Liver (tissue), 3 donors: ENCODE measurements around the gene PELI2.

Experiments
- JUND ChIP-seq, 2 donors: IDR thresholded peaks; 2 replicates each; pipeline ENCODE4 v1.6.1; 2016; ENCODE audit warnings: antibody characterized with exemption in 2 of 2
- NR2F2 ChIP-seq: IDR thresholded peaks from 2 replicates; pipeline ENCODE4 v1.6.1; 2016; ENCODE audit warnings: antibody characterized with exemption
- TAF1 ChIP-seq: conservative IDR thresholded peaks from 2 replicates; pipeline ENCODE4 v1.6.1; 2016; ENCODE audit warnings: antibody characterized with exemption, mild to moderate bottlenecking
- TF ChIP-seq, protein P1 (sequence below): fragments of 150-350 bp; IDR thresholded peaks from 2 replicates; pipeline ENCODE4 v1.5.1; 2017; ENCODE audit warnings: improper control_type of control experiment, low read depth, low read length; ENCODE audit not compliant: missing input control
- TF ChIP-seq, protein P2 (sequence below): IDR thresholded peaks from 2 replicates; pipeline ENCODE4 v1.6.1; 2016; ENCODE audit warnings: antibody characterized with exemption
- donor health status: healthy.
- donor health status: healthy.

DNA sequence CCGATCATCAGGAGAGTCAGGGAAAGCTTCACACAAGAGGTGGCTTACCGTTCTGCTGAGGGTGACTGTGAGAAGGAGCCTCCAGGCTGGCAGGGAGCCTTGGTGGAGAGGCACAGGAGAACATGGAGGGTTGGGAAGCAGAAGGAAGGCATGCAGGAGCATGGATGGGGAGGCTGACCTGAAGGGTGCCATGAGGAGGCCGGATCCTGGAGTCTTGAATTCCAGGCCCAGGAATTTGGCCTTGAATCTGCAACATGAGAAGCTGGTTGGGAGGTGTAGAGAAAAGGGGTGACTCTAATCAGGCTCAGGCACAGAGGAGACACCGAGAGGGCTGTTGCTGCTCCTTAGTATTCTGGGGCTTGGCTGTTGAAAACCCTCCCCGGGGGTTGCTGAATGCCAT lies 130.2 kb downstream of the PELI2 start:
- TF ChIP-seq, protein P1, sequence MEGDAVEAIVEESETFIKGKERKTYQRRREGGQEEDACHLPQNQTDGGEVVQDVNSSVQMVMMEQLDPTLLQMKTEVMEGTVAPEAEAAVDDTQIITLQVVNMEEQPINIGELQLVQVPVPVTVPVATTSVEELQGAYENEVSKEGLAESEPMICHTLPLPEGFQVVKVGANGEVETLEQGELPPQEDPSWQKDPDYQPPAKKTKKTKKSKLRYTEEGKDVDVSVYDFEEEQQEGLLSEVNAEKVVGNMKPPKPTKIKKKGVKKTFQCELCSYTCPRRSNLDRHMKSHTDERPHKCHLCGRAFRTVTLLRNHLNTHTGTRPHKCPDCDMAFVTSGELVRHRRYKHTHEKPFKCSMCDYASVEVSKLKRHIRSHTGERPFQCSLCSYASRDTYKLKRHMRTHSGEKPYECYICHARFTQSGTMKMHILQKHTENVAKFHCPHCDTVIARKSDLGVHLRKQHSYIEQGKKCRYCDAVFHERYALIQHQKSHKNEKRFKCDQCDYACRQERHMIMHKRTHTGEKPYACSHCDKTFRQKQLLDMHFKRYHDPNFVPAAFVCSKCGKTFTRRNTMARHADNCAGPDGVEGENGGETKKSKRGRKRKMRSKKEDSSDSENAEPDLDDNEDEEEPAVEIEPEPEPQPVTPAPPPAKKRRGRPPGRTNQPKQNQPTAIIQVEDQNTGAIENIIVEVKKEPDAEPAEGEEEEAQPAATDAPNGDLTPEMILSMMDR = no peak
- TF ChIP-seq TAF1 (no peak), NR2F2 (no peak), JUND (IDR thresholded peaks at IDR 0.05) (no peak)
- TF ChIP-seq, protein P2, sequence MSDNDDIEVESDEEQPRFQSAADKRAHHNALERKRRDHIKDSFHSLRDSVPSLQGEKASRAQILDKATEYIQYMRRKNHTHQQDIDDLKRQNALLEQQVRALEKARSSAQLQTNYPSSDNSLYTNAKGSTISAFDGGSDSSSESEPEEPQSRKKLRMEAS = no peak
